Measurements from ENCODE around the gene GPR146. TPM values are rescaled to one million over a fixed set of nuclear protein-coding genes. Genes with fewer than 3 reads are reported as not detected.

The GPR146 gene
- total and polyA plus RNA-seq, 2 of the 8 experiments (the other 6 are each of a cell fraction or from before 2014, with no cell fraction given) = 1.8 to 2.7 TPM

DNA sequence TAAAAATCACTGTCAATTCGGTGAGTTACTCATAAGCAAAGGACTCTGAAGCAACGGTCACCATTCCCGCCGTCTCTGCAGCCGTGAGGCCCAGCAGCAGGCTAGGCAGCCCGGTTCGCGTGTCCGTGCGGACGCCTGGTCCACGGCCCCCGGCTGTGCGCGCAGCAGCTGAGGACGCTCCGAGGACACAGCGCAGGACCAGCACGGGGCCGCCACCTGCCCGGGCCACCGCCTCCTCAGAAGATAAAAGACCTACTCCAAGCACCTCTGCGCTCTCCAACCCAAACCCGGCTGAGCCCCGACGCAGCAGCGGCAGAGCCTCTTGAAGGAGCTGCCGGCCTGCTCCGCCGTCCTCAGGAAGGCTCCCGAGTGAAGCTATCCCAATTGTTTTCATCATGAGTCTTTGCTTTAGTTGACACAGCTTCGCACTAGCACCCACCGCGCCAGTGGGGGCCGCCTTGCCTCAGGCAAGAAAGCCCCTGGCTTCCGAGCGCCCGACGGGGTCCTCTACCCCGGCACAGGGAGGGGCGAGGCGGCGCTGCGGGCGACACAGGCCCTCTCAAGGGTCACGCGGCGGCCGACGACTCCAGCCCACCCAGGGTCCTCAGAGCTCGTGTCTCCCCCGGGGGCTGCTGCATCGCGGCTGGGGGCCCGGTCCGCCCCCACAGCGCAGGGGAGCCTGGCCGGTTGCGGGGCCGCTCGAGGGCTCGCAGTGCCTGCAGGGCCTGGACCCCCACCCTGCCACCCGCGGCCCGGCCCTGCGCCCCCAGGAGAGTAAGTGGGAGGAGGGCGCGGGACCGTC is 16.9 kb upstream of the GPR146 start:
- H3K79me1 ChIP-seq (ENCODE audit: low read depth, low read length) = peaks cover 2% of the 10 kb centered on the region; the same call in 1 of the 2 replicates
- no peak overlapping the region for H2AK5ac ChIP-seq (ENCODE audit: low read depth, low read length)
- H3K4ac ChIP-seq (replicated peaks; ENCODE audit: insufficient read length, low read depth, low read length) = no peak overlapping the region
- H2BK120ac ChIP-seq (replicated peaks; ENCODE audit: low read depth, low read length) = no peak overlapping the region
- 40% methylated on average over 59 of the region's 69 CpGs; no CpG with 5 or more reads in 1 of the 2 experiments for WGBS, 2 experiments (ENCODE audit: extremely low coverage in 1 of 2, insufficient coverage in 1 of 2, insufficient read length in 1 of 2, insufficient replicate concordance in 2 of 2, low coverage in 1 of 2, low lambda C conversion rate in 2 of 2, missing lambda C conversion rate in 1 of 2)
- H2BK20ac ChIP-seq (ENCODE audit: low read length) = no peak overlapping the region
- H2BK12ac ChIP-seq (ENCODE audit: low read depth, low read length) = no peak overlapping the region
- H3K27ac ChIP-seq (ENCODE audit: low read depth, low read length) = no peak overlapping the region
- FAIRE-seq = no peak
- no peak overlapping the region for H3K14ac ChIP-seq (ENCODE audit: insufficient read length)
- H3K36me3 ChIP-seq (ENCODE audit: control insufficient read depth in 2 of 4, insufficient read depth in 4 of 4, low read length in 3 of 4) = no peaks in the 10 kb centered on the region; a peak in 1 of 8 replicates
- CTCF ChIA-PET (ENCODE audit: partially characterized antibody) = interaction anchor here (0.7 to 10.9 kb wide), 4 partner anchors 18 to 38 kb away, joined by 3 to 117 read pairs (median 4); partner anchors contain the start of gene GPR146
- peaks cover 0 to 6% of the 10 kb centered on the region in 2 experiments; a peak in 2 of 4 replicates for H3K79me2 ChIP-seq (ENCODE audit: control insufficient read depth in 1 of 2, insufficient read depth in 2 of 2, low read length in 2 of 2)
- no peak overlapping the region for H4K91ac ChIP-seq (replicated peaks; ENCODE audit: insufficient read length, low read length)
- no peak for TF ChIP-seq TCF12 (IDR thresholded peaks at IDR 0.05; ENCODE audit: low read depth, low read length)
- TF ChIP-seq, protein P1, sequence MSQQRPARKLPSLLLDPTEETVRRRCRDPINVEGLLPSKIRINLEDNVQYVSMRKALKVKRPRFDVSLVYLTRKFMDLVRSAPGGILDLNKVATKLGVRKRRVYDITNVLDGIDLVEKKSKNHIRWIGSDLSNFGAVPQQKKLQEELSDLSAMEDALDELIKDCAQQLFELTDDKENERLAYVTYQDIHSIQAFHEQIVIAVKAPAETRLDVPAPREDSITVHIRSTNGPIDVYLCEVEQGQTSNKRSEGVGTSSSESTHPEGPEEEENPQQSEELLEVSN (IDR thresholded peaks at IDR 0.05) = peak; percentile 34; the same call in 1 of the 2 replicates
- no peak for TF ChIP-seq EGR1 (IDR thresholded peaks at IDR 0.05; ENCODE audit: borderline replicate concordance, low read depth, low read length)
- no peak for TF ChIP-seq EP300 (IDR thresholded peaks at IDR 0.05; ENCODE audit: borderline replicate concordance in 1 of 2, low read depth in 2 of 2, low read length in 2 of 2)
- no peak for TF ChIP-seq HDAC2 (IDR thresholded peaks at IDR 0.05; ENCODE audit: borderline replicate concordance in 1 of 2, low read depth in 2 of 2, low read length in 2 of 2)
- peak overlapping the region; percentile 42 to 68 (median 48) for H3K4me3 ChIP-seq (ENCODE audit: extremely low read depth in 1 of 4, insufficient read depth in 2 of 4, low read depth in 3 of 4, low read length in 4 of 4)
- no peak overlapping the region for H2BK15ac ChIP-seq (ENCODE audit: low read length)
- H4K20me1 ChIP-seq (replicated peaks in 1 of 2; ENCODE audit: control insufficient read depth in 1 of 2, insufficient read depth in 2 of 2, low read length in 2 of 2) = peaks cover 11 to 18% of the 10 kb centered on the region in 2 experiments
- H2AFZ ChIP-seq (ENCODE audit: low read length) = no peak overlapping the region
- no peak overlapping the region for H3K56ac ChIP-seq (replicated peaks; ENCODE audit: insufficient read length, low read depth, low read length)
- H4K5ac ChIP-seq (ENCODE audit: insufficient read length, low read depth, low read length) = no peak overlapping the region
- DNase-seq (ENCODE audit: low read depth in 1 of 2, low spot score in 2 of 2) = peak in 1 of 2 experiments; percentile 65
- H3K23ac ChIP-seq (ENCODE audit: insufficient read length) = no peak overlapping the region
- H3K18ac ChIP-seq (ENCODE audit: extremely low read depth, low read length) = no peak overlapping the region; the same call in 1 of the 2 replicates
- POLR2A ChIA-PET (ENCODE audit: partially characterized antibody) = interaction anchor here (0.8 to 3.0 kb wide), 4 partner anchors 9 to 68 kb away, joined by 3 to 14 read pairs (median 4); partner anchors contain the start of gene GPR146
- H3K4me2 ChIP-seq (ENCODE audit: insufficient read depth in 1 of 2, low read depth in 2 of 2, low read length in 2 of 2) = peak overlapping the region; percentile 34 to 67
- peak overlapping the region in 3 of 4 experiments; percentile 40 to 74 (median 60); a peak in 5 of 7 replicates for H3K9ac ChIP-seq (replicated peaks in 1 of 4; ENCODE audit: extremely low read depth in 1 of 4, low read depth in 3 of 4, low read length in 3 of 4)
- no peaks in the 10 kb centered on the region for H3K9me3 ChIP-seq (ENCODE audit: insufficient read depth in 2 of 2, low read depth in 1 of 2, low read length in 1 of 2)
- peak overlapping the region; percentile 88 for H4K8ac ChIP-seq (ENCODE audit: extremely low read depth, insufficient read depth, low read length)
- no peak overlapping the region for H2BK5ac ChIP-seq (ENCODE audit: low read depth, low read length)
- H3K23me2 ChIP-seq (ENCODE audit: low read depth, low read length) = peaks cover 12% of the 10 kb centered on the region; the same call in 1 of the 2 replicates
- no peaks in the 10 kb centered on the region; a peak in 1 of 7 replicates for H3K27me3 ChIP-seq (replicated peaks in 1 of 4; ENCODE audit: control insufficient read depth in 3 of 4, extremely low read depth in 1 of 4, insufficient read depth in 3 of 4, low read length in 3 of 4)
- H3K4me1 ChIP-seq (replicated peaks in 1 of 4; ENCODE audit: control insufficient read depth in 3 of 4, insufficient read depth in 4 of 4, low read length in 3 of 4) = peaks cover 0 to 9% (median 3%) of the 10 kb centered on the region in 4 experiments; a peak in 5 of 7 replicates

Data from H1 (cell line).